Measurements from ENCODE around the gene RBBP8NL. TPM values are rescaled to one million over a fixed set of nuclear protein-coding genes. Genes with fewer than 3 reads are reported as not detected.

RBBP8NL gene
- total and polyA plus RNA-seq, 2 of the 8 experiments (the other 6 are each of a cell fraction or from before 2014, with no cell fraction given), result 0.43 to 0.48 TPM

DNA sequence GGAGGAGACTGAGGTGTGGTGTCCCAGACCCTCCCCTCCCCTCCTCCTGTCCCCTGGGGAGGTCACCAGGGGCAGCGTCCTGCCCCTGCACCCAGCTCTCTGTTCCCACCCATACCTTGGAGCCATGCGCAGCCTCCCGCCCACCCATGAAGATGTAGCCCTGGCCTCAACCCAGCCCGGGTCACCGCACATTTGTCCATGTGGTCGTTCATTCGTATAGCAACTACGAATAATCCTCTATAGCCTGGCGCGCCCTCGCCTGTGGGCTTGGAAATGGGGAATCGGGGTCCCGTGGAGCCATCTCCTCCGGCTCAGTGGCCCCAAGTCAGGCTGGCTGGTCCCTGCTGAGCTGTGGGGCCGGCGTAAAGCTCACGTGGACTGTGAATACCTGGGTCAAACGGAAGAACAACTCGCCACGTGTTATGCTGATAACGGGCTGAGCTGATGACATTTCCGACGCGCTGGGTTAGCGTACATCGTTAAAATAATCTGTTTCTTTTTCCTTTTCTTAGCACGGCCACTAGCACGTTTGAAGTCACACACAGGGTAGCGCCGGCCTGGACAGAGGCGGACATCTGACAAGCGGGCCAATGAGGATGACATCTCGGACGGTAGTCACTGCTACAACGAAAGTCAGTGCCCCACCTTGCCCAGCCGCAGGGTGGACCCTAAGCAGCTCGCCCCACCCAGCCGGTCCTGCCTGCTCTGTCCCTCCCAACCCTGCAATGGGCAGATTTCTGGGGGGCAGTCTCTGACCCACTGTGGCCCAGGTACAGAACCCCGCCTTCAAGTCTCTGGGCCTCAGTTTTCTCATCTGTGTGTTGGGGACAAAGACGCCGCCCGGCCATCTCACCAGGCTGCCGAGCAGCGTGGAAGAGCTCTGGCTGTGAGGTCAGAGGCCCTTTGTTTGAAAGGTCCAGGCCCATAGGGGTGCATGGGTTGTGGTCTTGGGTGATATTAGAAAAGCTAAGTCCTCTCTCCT is 19.8 kb upstream of the RBBP8NL start:
- peaks cover 0 to 4% (median 0%) of the 10 kb centered on the region in 4 experiments; a peak in 1 of 7 replicates for H3K4me1 ChIP-seq (replicated peaks in 1 of 4; ENCODE audit: control insufficient read depth in 3 of 4, insufficient read depth in 4 of 4, low read length in 3 of 4)
- no peak overlapping the region for H2BK120ac ChIP-seq (replicated peaks; ENCODE audit: low read depth, low read length)
- no peak overlapping the region; the same call in 1 of the 2 replicates for H2BK5ac ChIP-seq (ENCODE audit: low read depth, low read length)
- FAIRE-seq, result no peak
- no peak overlapping the region for H3K27ac ChIP-seq (ENCODE audit: low read depth, low read length)
- no peaks in the 10 kb centered on the region for H3K79me2 ChIP-seq (ENCODE audit: control insufficient read depth in 1 of 2, insufficient read depth in 2 of 2, low read length in 2 of 2)
- H3K79me1 ChIP-seq (ENCODE audit: low read depth, low read length), result no peaks in the 10 kb centered on the region
- H3K18ac ChIP-seq (ENCODE audit: extremely low read depth, low read length), result no peak overlapping the region
- no peaks in the 10 kb centered on the region for H4K20me1 ChIP-seq (replicated peaks in 1 of 2; ENCODE audit: control insufficient read depth in 1 of 2, insufficient read depth in 2 of 2, low read length in 2 of 2)
- H2AFZ ChIP-seq (ENCODE audit: low read length), result no peak overlapping the region
- no peak overlapping the region for H2BK20ac ChIP-seq (ENCODE audit: low read length)
- H3K27me3 ChIP-seq (replicated peaks in 1 of 4; ENCODE audit: control insufficient read depth in 3 of 4, extremely low read depth in 1 of 4, insufficient read depth in 3 of 4, low read length in 3 of 4), result no peaks in the 10 kb centered on the region
- H2BK15ac ChIP-seq (ENCODE audit: low read length), result no peak overlapping the region
- H3K9me3 ChIP-seq (ENCODE audit: insufficient read depth in 2 of 2, low read depth in 1 of 2, low read length in 1 of 2), result no peaks in the 10 kb centered on the region
- H3K23me2 ChIP-seq (ENCODE audit: low read depth, low read length), result peaks cover 5% of the 10 kb centered on the region; the same call in 1 of the 2 replicates
- no peak for DNase-seq (ENCODE audit: low read depth in 1 of 2, low spot score in 2 of 2)
- no peak overlapping the region for H3K4me3 ChIP-seq (ENCODE audit: extremely low read depth in 1 of 4, insufficient read depth in 2 of 4, low read depth in 3 of 4, low read length in 4 of 4)
- TF ChIP-seq CREB1 (IDR thresholded peaks at IDR 0.05), result no peak
- TF ChIP-seq SIN3A (conservative IDR thresholded peaks at IDR 0.05 in 1 of 2, IDR thresholded peaks at IDR 0.05 in 1 of 2; ENCODE audit: low read depth in 1 of 2, low read length in 2 of 2), result no peak
- no peak overlapping the region for H3K4me2 ChIP-seq (ENCODE audit: insufficient read depth in 1 of 2, low read depth in 2 of 2, low read length in 2 of 2)
- ChIA-PET CTCF (ENCODE audit: partially characterized antibody) (interaction anchor here (0.9 to 1.2 kb wide), 3 partner anchors 23 to 53 kb away, joined by 3 to 4 read pairs (median 3); no protein-coding TSS in a partner anchor), POLR2A (ENCODE audit: partially characterized antibody) (interaction anchor here (0.6 to 1.0 kb wide), 3 partner anchors 8 to 233 kb away, joined by 3 read pairs; no protein-coding TSS in a partner anchor)
- no peak overlapping the region for H3K4ac ChIP-seq (replicated peaks; ENCODE audit: insufficient read length, low read depth, low read length)
- no peak overlapping the region for H3K9ac ChIP-seq (replicated peaks in 1 of 4; ENCODE audit: extremely low read depth in 1 of 4, low read depth in 3 of 4, low read length in 3 of 4)
- no peaks in the 10 kb centered on the region for H3K36me3 ChIP-seq (ENCODE audit: control insufficient read depth in 2 of 4, insufficient read depth in 4 of 4, low read length in 3 of 4)
- 89% methylated on average over 38 of the region's 44 CpGs; no CpG with 5 or more reads in 1 of the 2 experiments for WGBS, 2 experiments (ENCODE audit: extremely low coverage in 1 of 2, insufficient coverage in 1 of 2, insufficient read length in 1 of 2, insufficient replicate concordance in 2 of 2, low coverage in 1 of 2, low lambda C conversion rate in 2 of 2, missing lambda C conversion rate in 1 of 2)
- H4K91ac ChIP-seq (replicated peaks; ENCODE audit: insufficient read length, low read length), result no peak overlapping the region
- H4K5ac ChIP-seq (ENCODE audit: insufficient read length, low read depth, low read length), result no peak overlapping the region
- H2BK12ac ChIP-seq (ENCODE audit: low read depth, low read length), result no peak overlapping the region
- H3K14ac ChIP-seq (ENCODE audit: insufficient read length), result no peak overlapping the region
- no peak overlapping the region for H2AK5ac ChIP-seq (ENCODE audit: low read depth, low read length)
- no peak overlapping the region for H3K23ac ChIP-seq (ENCODE audit: insufficient read length)
- no peak overlapping the region for H3K56ac ChIP-seq (replicated peaks; ENCODE audit: insufficient read length, low read depth, low read length)
- H4K8ac ChIP-seq (ENCODE audit: extremely low read depth, insufficient read depth, low read length), result no peak overlapping the region; the same call in 1 of the 2 replicates

All from H1 (cell line).